HG02970 (cell line): ENCODE data around the gene ELOVL6.
"Not testable (repeated sequence)": the region's sequence is repeated elsewhere in the genome, so short reads cannot be mapped to it uniquely, and the experiment has no call there.

Source experiments
- ATAC-seq: cut with Tn5 transposase; IDR thresholded peaks from one replicate; pipeline ENCODE4 v1.9.1; 2021; ENCODE audit warnings: mild to moderate bottlenecking, moderate library complexity, moderate number of reproducible peaks; ENCODE audit not compliant: unreplicated experiment, low FRiP score

The ELOVL6 gene

GRCh38 chr4:110085131-110085530 lies 113.3 kb downstream of the ELOVL6 start:
- no peak for ATAC-seq

GRCh38 chr4:110084154-110084553 lies 114.3 kb downstream of the ELOVL6 start:
- no peak for ATAC-seq

GRCh38 chr4:110078148-110078547 lies 120.3 kb downstream of the ELOVL6 start:
- not testable (repeated sequence) for ATAC-seq

GRCh38 chr4:110076828-110077227 lies 121.6 kb downstream of the ELOVL6 start:
- not testable (repeated sequence) for ATAC-seq

GRCh38 chr4:110075891-110076290 lies 122.5 kb downstream of the ELOVL6 start:
- ATAC-seq, result no peak

GRCh38 chr4:110075083-110075738 lies 123.2 kb downstream of the ELOVL6 start:
- no peak for ATAC-seq

GRCh38 chr4:110074570-110074969 lies 123.8 kb downstream of the ELOVL6 start:
- no peak for ATAC-seq

- no peak for ATAC-seq
Measured at GRCh38 chr4:110073053-110073845, 125.2 kb downstream of the ELOVL6 start.

GRCh38 chr4:110071466-110071865 lies 126.9 kb downstream of the ELOVL6 start:
- no peak for ATAC-seq

GRCh38 chr4:110068248-110068647 lies 130.2 kb downstream of the ELOVL6 start:
- ATAC-seq, result no peak

GRCh38 chr4:110064934-110065333 lies 133.5 kb downstream of the ELOVL6 start:
- ATAC-seq, result no peak

- no peak for ATAC-seq
Measured at GRCh38 chr4:110064295-110064694, 134.1 kb downstream of the ELOVL6 start.

GRCh38 chr4:110062166-110062565 lies 136.2 kb downstream of the ELOVL6 start:
- ATAC-seq, result no peak

GRCh38 chr4:110061076-110061475 lies 137.3 kb downstream of the ELOVL6 start:
- no peak for ATAC-seq

GRCh38 chr4:110059556-110060191 lies 138.7 kb downstream of the ELOVL6 start:
- peak; percentile 63 for ATAC-seq

- ATAC-seq, result no peak
Measured at GRCh38 chr4:110058677-110059076, 139.7 kb downstream of the ELOVL6 start.

- no peak for ATAC-seq
Measured at GRCh38 chr4:110055158-110055768, 143.2 kb downstream of the ELOVL6 start.

- ATAC-seq, result no peak
Measured at GRCh38 chr4:110049951-110050925, 148.2 kb downstream of the ELOVL6 start.

GRCh38 chr4:110046588-110047049 lies 151.8 kb downstream of the ELOVL6 start:
- ATAC-seq, result no peak
